GM19351 (cell line): Measurements from ENCODE around the gene PKD2.
"Not testable (repeated sequence)": the region's sequence is repeated elsewhere in the genome, so short reads cannot be mapped to it uniquely, and the experiment has no call there.

Experiments used
- ATAC-seq: cut with Tn5 transposase; IDR thresholded peaks from one replicate; pipeline ENCODE4 v1.9.1; 2021; ENCODE audit warnings: mild to moderate bottlenecking, moderate library complexity; ENCODE audit not compliant: unreplicated experiment

Gene PKD2

DNA sequence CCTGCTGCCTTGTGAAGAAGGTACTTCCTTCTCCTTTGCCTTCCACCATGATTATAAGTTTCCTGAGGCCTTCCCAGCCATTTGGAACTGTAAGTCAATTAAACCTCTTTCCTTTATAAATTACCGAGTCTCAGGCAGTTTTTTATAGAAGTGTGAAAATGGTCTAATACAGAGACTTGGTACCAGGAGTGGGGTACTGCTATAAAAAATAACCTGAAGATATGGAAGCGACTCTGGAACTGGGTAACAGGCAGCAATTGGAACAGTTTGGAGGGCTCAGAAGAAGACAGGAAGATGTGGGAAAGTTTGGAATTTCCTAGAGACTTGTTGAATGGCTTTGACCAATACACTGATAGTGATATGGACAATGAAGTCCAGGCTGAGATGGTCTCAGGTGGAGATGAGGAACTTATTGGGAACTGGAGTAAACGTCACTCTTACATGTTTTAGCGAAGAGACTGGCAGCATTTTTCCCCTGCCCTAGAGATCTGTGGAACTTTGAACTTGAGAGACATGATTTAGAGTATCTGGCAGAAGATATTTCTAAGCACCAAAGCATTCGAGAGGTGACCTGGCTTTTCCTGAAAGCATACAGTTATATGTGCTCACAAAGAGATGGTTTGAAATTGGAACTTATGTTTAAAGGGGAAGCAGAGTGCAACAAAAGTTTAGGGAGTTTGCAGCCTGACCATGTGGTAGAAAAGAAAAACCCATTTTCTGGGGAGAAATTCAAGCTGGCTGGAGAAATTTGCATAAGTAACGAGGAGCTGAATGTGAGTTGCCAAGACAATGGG lies 18.6 kb downstream of the PKD2 start:
- ATAC-seq, result not testable (repeated sequence)

GRCh38 chr4:88027611-88028608 lies 20.5 kb downstream of the PKD2 start:
- ATAC-seq, result no peak

DNA sequence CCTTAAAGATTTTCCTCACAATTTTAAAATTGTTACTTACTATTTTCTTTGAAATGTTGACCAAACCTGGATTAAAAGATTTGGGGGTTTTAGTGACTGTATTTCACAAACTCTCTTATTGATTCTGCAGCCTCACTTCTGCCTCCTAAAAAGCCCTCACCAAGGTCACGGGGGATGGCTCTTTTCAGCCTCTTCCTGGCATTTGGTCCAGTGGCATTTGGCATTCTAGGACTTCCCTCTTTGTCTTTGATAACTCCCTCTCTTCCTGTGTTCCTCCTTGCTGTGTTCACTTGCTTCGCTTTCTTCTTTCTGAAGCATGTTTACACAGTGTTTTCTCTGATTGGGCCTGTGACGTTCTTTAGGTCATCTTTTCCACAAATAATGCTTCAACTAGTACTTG lies 21.5 kb downstream of the PKD2 start:
- ATAC-seq, result no peak

DNA sequence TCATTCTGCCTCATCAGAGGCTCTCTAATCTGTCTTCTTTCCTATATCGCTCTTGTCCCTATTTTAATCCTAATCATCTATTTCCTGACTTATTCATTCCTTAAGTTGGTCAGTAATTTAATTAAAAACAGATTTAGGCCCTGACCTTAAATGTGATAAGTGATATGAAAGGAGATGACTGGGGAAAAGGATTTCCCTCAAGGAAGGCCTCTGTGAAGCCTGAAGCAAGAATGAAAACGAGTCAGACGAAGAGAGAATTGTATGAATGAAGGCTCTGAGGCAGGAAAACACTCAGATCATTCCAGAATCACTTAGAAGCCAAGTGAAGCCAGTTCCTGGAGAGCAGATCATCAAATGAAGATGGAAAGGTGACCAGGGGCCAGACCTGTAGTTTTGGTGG lies 22.1 kb downstream of the PKD2 start:
- ATAC-seq, result no peak

DNA sequence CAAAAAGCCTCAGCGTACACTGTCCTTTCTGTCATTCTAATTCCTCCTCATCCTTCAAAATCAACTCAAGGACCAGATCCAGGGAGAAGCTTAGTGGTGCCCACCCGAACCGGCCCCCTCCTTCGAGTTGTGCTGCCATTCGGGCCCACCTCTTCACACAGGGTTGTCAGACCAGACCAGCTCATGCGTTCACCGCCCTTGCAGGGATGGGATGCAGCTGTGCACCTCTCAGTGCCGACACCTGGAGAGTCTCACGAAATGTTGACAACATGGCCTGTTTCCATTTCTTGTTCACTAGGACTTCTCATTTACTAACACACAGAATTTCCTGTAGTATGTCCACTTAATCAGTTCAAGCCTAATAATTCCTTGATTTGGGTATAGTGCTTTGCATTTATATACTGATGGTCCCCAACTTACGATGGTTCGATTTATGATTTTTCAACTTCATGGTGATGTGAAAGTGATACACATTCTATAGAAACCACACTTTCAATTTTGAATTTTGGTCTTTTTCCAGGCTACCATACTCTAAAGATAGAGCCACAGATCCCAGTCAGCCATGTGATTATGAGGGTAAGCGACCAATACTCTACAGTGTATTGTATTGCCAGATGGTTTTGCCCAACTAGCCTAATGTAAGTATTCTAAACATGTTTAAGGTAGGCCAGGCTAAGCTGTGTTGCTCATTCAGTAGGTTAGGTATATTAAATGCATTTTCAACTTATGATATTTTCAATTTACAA lies 23.3 kb downstream of the PKD2 start:
- ATAC-seq, result no peak

DNA sequence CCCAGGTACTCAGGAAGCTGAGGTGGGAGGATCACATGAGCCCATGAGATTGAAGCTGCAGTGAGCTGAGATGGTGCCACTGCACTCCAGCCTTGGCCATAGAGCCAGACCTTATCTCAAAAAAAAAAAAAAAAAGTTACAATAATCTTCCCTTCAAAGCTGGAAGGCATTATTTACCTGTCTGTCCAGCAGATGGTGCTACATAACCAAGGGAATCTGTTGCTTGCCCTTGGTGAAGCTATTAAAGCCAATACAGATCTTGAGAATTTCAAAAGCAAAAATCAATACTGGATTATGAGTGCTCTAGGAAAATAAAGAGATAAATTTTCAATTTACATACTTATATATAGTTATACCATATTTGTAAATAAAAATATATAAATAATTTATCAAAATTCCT lies 25.9 kb downstream of the PKD2 start:
- ATAC-seq, result peak; percentile 73

- ATAC-seq, result no peak
Observed at GRCh38 chr4:88035292-88035691, 27.9 kb downstream of the PKD2 start.

GRCh38 chr4:88037447-88037846 lies 30.0 kb downstream of the PKD2 start:
- ATAC-seq, result no peak

DNA sequence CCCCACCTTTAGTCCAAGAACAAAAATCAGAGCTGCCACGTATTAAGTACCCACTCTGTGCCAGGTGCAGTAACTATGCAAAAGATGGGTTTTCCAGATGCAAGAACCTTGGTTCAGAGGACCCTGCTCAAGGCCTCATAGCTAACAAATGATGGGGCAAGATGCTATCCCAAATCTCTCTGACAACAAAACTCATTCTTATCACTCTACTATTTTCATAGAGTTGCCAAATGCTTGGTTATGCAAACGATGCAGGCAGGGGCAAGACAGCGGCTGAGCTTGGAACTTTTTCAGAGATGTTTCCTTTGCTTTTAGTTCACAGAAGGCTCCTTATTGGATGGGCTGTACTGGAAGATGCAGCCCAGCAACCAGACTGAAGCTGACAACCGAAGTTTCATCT lies 30.5 kb downstream of the PKD2 start:
- ATAC-seq, result no peak

DNA sequence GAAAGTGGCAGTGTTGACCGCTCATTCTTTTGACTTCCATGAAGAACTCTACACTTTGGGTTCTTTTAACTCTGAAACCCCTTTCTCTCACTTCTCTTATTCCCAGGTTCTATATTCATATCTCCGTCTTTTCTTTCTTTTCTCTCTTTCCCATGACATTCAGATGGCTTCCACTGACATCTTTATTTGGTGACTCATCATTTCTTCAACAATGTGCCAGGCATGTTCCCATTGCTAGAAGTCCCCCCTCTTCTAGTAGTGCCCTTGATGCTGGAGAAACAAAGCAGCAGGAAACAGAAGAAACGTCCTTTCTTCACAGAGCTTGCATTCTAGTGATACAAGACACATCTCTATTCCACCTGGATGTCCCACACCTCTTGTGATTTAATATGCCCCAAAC lies 33.3 kb downstream of the PKD2 start:
- ATAC-seq, result no peak

GRCh38 chr4:88041626-88042025 lies 34.2 kb downstream of the PKD2 start:
- no peak for ATAC-seq

- no peak for ATAC-seq
Observed at GRCh38 chr4:88043001-88043400, 35.6 kb downstream of the PKD2 start.

GRCh38 chr4:88043586-88044340 lies 36.3 kb downstream of the PKD2 start:
- ATAC-seq, result no peak

- no peak for ATAC-seq
Observed at GRCh38 chr4:88045021-88045420, 37.6 kb downstream of the PKD2 start.

DNA sequence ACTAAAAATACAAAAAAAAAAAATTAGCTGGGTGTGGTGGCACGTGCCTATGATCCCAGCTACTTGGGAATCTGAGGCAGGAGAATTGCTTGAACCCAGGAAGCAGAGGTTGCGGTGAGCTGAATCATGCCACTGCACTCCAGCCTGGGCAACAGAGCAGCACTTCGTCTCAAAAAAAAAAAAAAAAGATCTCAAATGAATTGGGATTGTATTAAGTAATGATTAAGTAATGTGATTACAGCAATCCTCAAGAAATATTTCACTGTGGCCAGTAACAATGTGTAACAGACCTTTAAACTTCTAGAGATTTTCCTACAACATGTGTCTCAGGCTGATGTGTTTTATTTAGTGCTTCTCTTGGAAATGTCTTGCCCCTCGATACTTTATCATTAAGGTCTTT lies 46.8 kb downstream of the PKD2 start:
- ATAC-seq, result no peak

DNA sequence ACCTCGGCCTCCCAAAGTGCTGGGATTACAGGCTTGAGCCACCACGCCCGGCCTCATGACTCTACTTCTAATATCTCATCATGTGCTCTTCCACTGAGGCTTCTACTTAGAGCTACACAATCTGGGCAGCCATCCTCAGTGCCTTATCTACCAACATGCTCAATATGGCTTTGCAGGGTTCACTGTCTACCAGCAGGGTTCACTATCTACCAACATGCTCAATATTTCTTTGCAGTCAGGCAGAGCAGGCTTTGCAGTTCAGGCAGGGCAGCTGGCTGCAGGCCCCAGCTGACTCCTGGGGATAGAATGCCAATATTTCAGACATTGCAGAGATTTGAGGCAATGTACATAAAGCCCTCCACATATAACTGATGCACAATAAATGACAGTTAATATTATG lies 47.5 kb downstream of the PKD2 start:
- peak; percentile 74 for ATAC-seq

DNA sequence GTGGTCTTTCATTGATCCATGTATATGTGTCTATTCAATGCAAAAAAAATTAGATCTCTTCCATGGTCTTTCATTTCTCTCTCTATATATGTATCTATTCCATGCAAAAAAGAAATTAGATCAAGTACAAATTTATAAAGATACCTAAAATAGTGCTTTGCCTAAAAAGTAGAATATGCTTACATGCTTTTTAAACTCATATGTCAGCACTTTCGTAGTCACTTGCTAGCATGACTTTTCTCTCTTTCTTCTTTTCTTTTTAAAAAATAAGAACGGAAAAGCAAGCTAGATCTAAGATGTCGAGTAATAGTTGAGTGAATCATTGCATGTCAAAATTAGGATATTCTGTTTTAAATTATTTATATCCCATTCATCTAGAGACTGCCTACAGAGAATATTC lies 50.9 kb downstream of the PKD2 start:
- ATAC-seq, result no peak

GRCh38 chr4:88059766-88060165 lies 52.3 kb downstream of the PKD2 start:
- ATAC-seq, result no peak

- ATAC-seq, result no peak
Observed at GRCh38 chr4:88060431-88060830, 53.0 kb downstream of the PKD2 start.

- ATAC-seq, result no peak
Observed at GRCh38 chr4:88062311-88062710, 54.9 kb downstream of the PKD2 start.
